Osteocyte (in vitro differentiated cells): ENCODE measurements around the gene AKNA. TPM values are rescaled to one million over a fixed set of nuclear protein-coding genes. Genes with fewer than 3 reads are reported as not detected.

Experiments
- DNase-seq: peaks from one replicate; pipeline ENCODE4 v3.0.0; 2021; ENCODE audit warnings: mixed read lengths; ENCODE audit not compliant: unreplicated experiment; ENCODE audit errors: extremely low spot score
- H3K27ac Mint-ChIP-seq: one replicate; pipeline ENCODE4 v1.8.0; 2021; ENCODE audit warnings: mild to moderate bottlenecking, mixed read lengths; ENCODE audit not compliant: unreplicated experiment
- H3K27me3 Mint-ChIP-seq: one replicate; pipeline ENCODE4 v1.8.0; 2021; ENCODE audit warnings: mixed read lengths; ENCODE audit not compliant: unreplicated experiment
- H3K36me3 Mint-ChIP-seq: one replicate; pipeline ENCODE4 v1.8.0; 2021; ENCODE audit warnings: mixed read lengths; ENCODE audit not compliant: unreplicated experiment
- H3K4me1 Mint-ChIP-seq: one replicate; pipeline ENCODE4 v1.8.0; 2021; ENCODE audit warnings: mixed read lengths; ENCODE audit not compliant: unreplicated experiment
- H3K4me3 Mint-ChIP-seq: one replicate; pipeline ENCODE4 v1.8.0; 2021; ENCODE audit warnings: mild to moderate bottlenecking, moderate library complexity, mixed read lengths; ENCODE audit not compliant: unreplicated experiment
- H3K9me3 Mint-ChIP-seq: one replicate; pipeline ENCODE4 v1.8.0; 2021; ENCODE audit warnings: mixed read lengths; ENCODE audit not compliant: unreplicated experiment
- CTCF ChIP-seq: fragments of 200-600 bp; sonication (generic); IDR thresholded peaks from 2 replicates; pipeline ENCODE4 v1.5.0; 2021; ENCODE audit warnings: antibody characterized with exemption, mild to moderate bottlenecking, moderate library complexity
- total RNA-seq: library from RNA; stranded (reverse); gene quantifications from 2 replicates; pipeline ENCODE4 v1.2.1, GENCODE V29; 2021

The AKNA gene
- total RNA-seq, 1 donor from 2014 or later: 36.0 TPM

- TF ChIP-seq CTCF: no peak
- Mint-ChIP-seq H3K4me1 (no peaks in the 10 kb centered on the region), H3K9me3 (peaks cover 17% of the 10 kb centered on the region), H3K4me3 (no peak overlapping the region), H3K27ac (no peak overlapping the region), H3K36me3 (peaks cover 63% of the 10 kb centered on the region), H3K27me3 (no peaks in the 10 kb centered on the region)
- DNase-seq: no peak
These were observed 91.4 kb downstream of the AKNA start for GRCh38 chr9:114296338-114296737.

GRCh38 chr9:114294664-114295063, 93.1 kb downstream of the AKNA start:
- Mint-ChIP-seq H3K27me3 (no peaks in the 10 kb centered on the region), H3K36me3 (peaks cover 62% of the 10 kb centered on the region), H3K9me3 (peaks cover 17% of the 10 kb centered on the region), H3K4me3 (no peak overlapping the region), H3K27ac (no peak overlapping the region), H3K4me1 (peaks cover 7% of the 10 kb centered on the region)
- TF ChIP-seq CTCF: no peak
- no peak for DNase-seq

GRCh38 chr9:114291886-114292590, 95.7 kb downstream of the AKNA start:
- H3K4me1 Mint-ChIP-seq: peaks cover 25% of the 10 kb centered on the region
- peak; percentile 72 for DNase-seq
- H3K36me3 Mint-ChIP-seq: peaks cover 48% of the 10 kb centered on the region
- no peak overlapping the region for H3K27ac Mint-ChIP-seq
- no peaks in the 10 kb centered on the region for H3K27me3 Mint-ChIP-seq
- no peak for TF ChIP-seq CTCF
- peaks cover 17% of the 10 kb centered on the region for H3K9me3 Mint-ChIP-seq
- H3K4me3 Mint-ChIP-seq: no peak overlapping the region

GRCh38 chr9:114291064-114291474, 96.7 kb downstream of the AKNA start:
- Mint-ChIP-seq H3K9me3 (peaks cover 13% of the 10 kb centered on the region), H3K4me3 (no peak overlapping the region), H3K27me3 (no peaks in the 10 kb centered on the region), H3K36me3 (peaks cover 38% of the 10 kb centered on the region), H3K27ac (peak overlapping the region; percentile 0), H3K4me1 (peaks cover 31% of the 10 kb centered on the region)
- DNase-seq: peak; percentile 90
- TF ChIP-seq CTCF: peak; percentile 93

DNA sequence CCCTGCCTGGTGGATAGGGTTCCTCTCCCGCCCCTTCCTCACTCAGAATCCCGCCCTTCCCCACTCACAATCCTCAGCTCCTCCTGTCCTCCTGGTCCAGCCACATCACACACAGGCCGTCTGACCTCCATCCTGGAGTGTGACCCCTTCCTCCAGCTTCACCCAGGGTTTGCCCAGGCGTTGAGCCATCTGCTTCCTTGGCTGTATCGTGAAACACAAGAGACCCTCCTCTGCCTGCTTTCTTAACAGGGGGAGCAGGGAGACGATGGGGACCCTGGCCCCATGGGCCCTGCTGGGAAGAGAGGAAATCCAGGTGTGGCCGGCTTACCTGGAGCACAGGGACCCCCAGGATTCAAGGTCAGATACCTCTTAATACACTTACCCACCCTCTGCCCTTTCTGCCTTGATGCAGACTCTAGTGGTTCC, 97.2 kb downstream of the AKNA start:
- Mint-ChIP-seq H3K27ac (peak overlapping the region; percentile 0), H3K27me3 (no peaks in the 10 kb centered on the region)

More for the DNA sequence above, 97.2 kb downstream of the AKNA start:
- H3K4me3 Mint-ChIP-seq: no peak overlapping the region
- peaks cover 33% of the 10 kb centered on the region for H3K36me3 Mint-ChIP-seq
- H3K9me3 Mint-ChIP-seq: peaks cover 9% of the 10 kb centered on the region
- DNase-seq: peak; percentile 77
- H3K4me1 Mint-ChIP-seq: peaks cover 36% of the 10 kb centered on the region
- TF ChIP-seq CTCF: no peak
